ENCODE results near the gene PRLR.

- no peak for TF ChIP-seq CTCF (IDR thresholded peaks at IDR 0.05; ENCODE audit: low read depth, low read length, poor library complexity, severe bottlenecking)
- no peak for TF ChIP-seq EZH2phosphoT487 (IDR thresholded peaks at IDR 0.05; ENCODE audit: borderline replicate concordance, low read length)
These were observed 135.3 kb downstream of the PRLR start for GRCh38 chr5:35094948-35095347.

All from DOHH2 (cell line).